ENCODE measurements around the gene BPTF. TPM values are rescaled to one million over a fixed set of nuclear protein-coding genes. Genes with fewer than 3 reads are reported as not detected.
"Not testable (repeated sequence)": the region's sequence is repeated elsewhere in the genome, so short reads cannot be mapped to it uniquely, and the experiment has no call there.

The BPTF gene
- total RNA-seq, 2 donors from 2014 or later = 53.3 to 77.3 TPM

GRCh38 chr17:67845374-67845773 is 20.1 kb downstream of the BPTF start:
- TF ChIP-seq CTCF (IDR thresholded peaks at IDR 0.05) = no peak
- no peak overlapping the region for H3K4me3 ChIP-seq
- DNase-seq (ENCODE audit: low spot score) = no peak
- H3K27me3 ChIP-seq (replicated peaks; ENCODE audit: insufficient read depth) = no peaks in the 10 kb centered on the region
- no peak overlapping the region for H3K27ac ChIP-seq
- no peak for ATAC-seq (ENCODE audit: insufficient number of reproducible peaks, low FRiP score, low read depth)
- no peaks in the 10 kb centered on the region for H3K36me3 ChIP-seq
- no peaks in the 10 kb centered on the region for H3K4me1 ChIP-seq (ENCODE audit: control insufficient read depth in 1 of 2, low read depth in 2 of 2)
- peaks cover 4% of the 10 kb centered on the region for H3K9me3 ChIP-seq

- H3K27ac ChIP-seq, H3K9me3 ChIP-seq: not testable (repeated sequence)
These were observed 22.9 kb downstream of the BPTF start for GRCh38 chr17:67848189-67848588.

GRCh38 chr17:67848846-67849245 is 23.5 kb downstream of the BPTF start:
- H3K27ac ChIP-seq; ATAC-seq (ENCODE audit: insufficient number of reproducible peaks, low FRiP score, low read depth); H3K36me3 ChIP-seq; H3K4me1 ChIP-seq (ENCODE audit: control insufficient read depth in 1 of 2, low read depth in 2 of 2); H3K9me3 ChIP-seq; H3K27me3 ChIP-seq (replicated peaks; ENCODE audit: insufficient read depth); H3K4me3 ChIP-seq; DNase-seq (ENCODE audit: low spot score): not testable (repeated sequence)

More at GRCh38 chr17:67848189-67848588, 22.9 kb downstream of the BPTF start:
- DNase-seq (ENCODE audit: low spot score); H3K4me1 ChIP-seq (ENCODE audit: control insufficient read depth in 1 of 2, low read depth in 2 of 2); H3K36me3 ChIP-seq; ATAC-seq (ENCODE audit: insufficient number of reproducible peaks, low FRiP score, low read depth); H3K4me3 ChIP-seq; H3K27me3 ChIP-seq (replicated peaks; ENCODE audit: insufficient read depth): not testable (repeated sequence)

- no peak for TF ChIP-seq CTCF (IDR thresholded peaks at IDR 0.05)
- peaks cover 10 to 18% of the 10 kb centered on the region in 2 donors for H3K4me1 ChIP-seq (ENCODE audit: control insufficient read depth in 1 of 2, low read depth in 2 of 2)
- H3K36me3 ChIP-seq = peaks cover 11% of the 10 kb centered on the region
- ATAC-seq (ENCODE audit: insufficient number of reproducible peaks, low FRiP score, low read depth) = no peak
- H3K4me3 ChIP-seq = no peak overlapping the region
- no peaks in the 10 kb centered on the region for H3K27me3 ChIP-seq (replicated peaks; ENCODE audit: insufficient read depth)
- H3K27ac ChIP-seq = no peak overlapping the region
- DNase-seq (ENCODE audit: low spot score) = no peak
- H3K9me3 ChIP-seq = peaks cover 4% of the 10 kb centered on the region
These were observed 25.8 kb downstream of the BPTF start for GRCh38 chr17:67850991-67851631.

GRCh38 chr17:67853703-67854102 is 28.4 kb downstream of the BPTF start:
- DNase-seq (ENCODE audit: low spot score) (no peak), ATAC-seq (ENCODE audit: insufficient number of reproducible peaks, low FRiP score, low read depth) (no peak)
- TF ChIP-seq CTCF (IDR thresholded peaks at IDR 0.05) = no peak
- peaks cover 16 to 24% of the 10 kb centered on the region in 2 donors for H3K4me1 ChIP-seq (ENCODE audit: control insufficient read depth in 1 of 2, low read depth in 2 of 2)
- H3K27ac ChIP-seq = no peak overlapping the region
- peaks cover 4% of the 10 kb centered on the region for H3K9me3 ChIP-seq
- H3K27me3 ChIP-seq (replicated peaks; ENCODE audit: insufficient read depth) = no peaks in the 10 kb centered on the region
- H3K4me3 ChIP-seq = no peak overlapping the region
- peaks cover 11% of the 10 kb centered on the region for H3K36me3 ChIP-seq

GRCh38 chr17:67854378-67854777 is 29.1 kb downstream of the BPTF start:
- H3K36me3 ChIP-seq = peaks cover 11% of the 10 kb centered on the region
- no peak for ATAC-seq (ENCODE audit: insufficient number of reproducible peaks, low FRiP score, low read depth)

More at GRCh38 chr17:67854378-67854777, 29.1 kb downstream of the BPTF start:
- TF ChIP-seq CTCF (IDR thresholded peaks at IDR 0.05) = no peak
- no peak for DNase-seq (ENCODE audit: low spot score)
- Histone ChIP-seq H3K4me1 (ENCODE audit: control insufficient read depth in 1 of 2, low read depth in 2 of 2) (peaks cover 20 to 28% of the 10 kb centered on the region in 2 donors), H3K27ac (no peak overlapping the region), H3K9me3 (peaks cover 4% of the 10 kb centered on the region), H3K4me3 (no peak overlapping the region), H3K27me3 (replicated peaks; ENCODE audit: insufficient read depth) (no peaks in the 10 kb centered on the region)
